Measurements from ENCODE around the gene LAMA2.

- no peak for TF ChIP-seq CTCF (IDR thresholded peaks at IDR 0.05; ENCODE audit: low read length)
- TF ChIP-seq EZH2 (optimal IDR thresholded peaks at IDR 0.05; ENCODE audit: low read depth, low read length) = no peak
Measured at GRCh38 chr6:129417416-129418086, 534.6 kb downstream of the LAMA2 start.
